ENCODE measurements around the gene TTC7B.

- TF ChIP-seq SIN3A (IDR thresholded peaks at IDR 0.05; ENCODE audit: low read depth, low read length): no peak
- TF ChIP-seq E4F1 (IDR thresholded peaks at IDR 0.05; ENCODE audit: borderline replicate concordance, partially characterized antibody): no peak
- TF ChIP-seq SREBF2 (IDR thresholded peaks at IDR 0.05; ENCODE audit: low read length): no peak
- no peak for TF ChIP-seq E2F4 (IDR thresholded peaks at IDR 0.05; ENCODE audit: low read depth, low read length)
These were observed 14.9 kb upstream of the TTC7B start for GRCh38 chr14:90830931-90831701.
